IPS DF 6.9 (cell line): Measurements from ENCODE around the gene RGN.

ENCODE experiments used
- DNase-seq: peaks from one replicate; pipeline ENCODE4 v3.0.0-alpha.2; 2013; ENCODE audit warnings: low read depth, low spot score
- H3K27ac ChIP-seq: one replicate; pipeline ENCODE4 v1.5.1; 2013; ENCODE audit warnings: low read length, control low read depth
- H3K27me3 ChIP-seq: 2 replicates; pipeline ENCODE4 v1.6.1; 2013; ENCODE audit warnings: mild to moderate bottlenecking, low read length; ENCODE audit not compliant: control insufficient read depth, insufficient read depth
- H3K36me3 ChIP-seq: 2 replicates; pipeline ENCODE4 v1.6.1; 2013; ENCODE audit warnings: low read length; ENCODE audit not compliant: control insufficient read depth, insufficient read depth
- H3K4me1 ChIP-seq: 2 replicates; pipeline ENCODE4 v1.6.1; 2013; ENCODE audit warnings: low read length; ENCODE audit not compliant: control insufficient read depth, insufficient read depth
- H3K4me3 ChIP-seq: 2 replicates; pipeline ENCODE4 v1.5.1; 2013; ENCODE audit warnings: mild to moderate bottlenecking, low read length
- H3K9me3 ChIP-seq: 2 replicates; pipeline ENCODE4 v1.6.1; 2013; ENCODE audit warnings: low read length, inconsistent platforms; ENCODE audit not compliant: control insufficient read depth, insufficient read depth
- WGBS: extraction: QIAGEN DNeasy Blood & Tissue Kit; methylation state at CpG from one replicate; pipeline ENCODE4 v1.1.7; 2013; ENCODE audit warnings: mixed read lengths, missing lambda C conversion rate; ENCODE audit not compliant: insufficient read length, insufficient coverage; 5-methylcytosine and 5-hydroxymethylcytosine counted together

The RGN gene

GRCh38 chrX:47078129-47079043 is at the start of gene RGN:
TSS of gene RGN (plus strand) at chrX:47078443. CDS start at chrX:47081145, 2,702 bp downstream.
- no CpG with 5 or more reads among the region's 59 CpGs for WGBS
- H3K27ac ChIP-seq, result no peak within 1 kb of the TSS
- H3K36me3 ChIP-seq, result no peaks in the 10 kb centered on the region
- H3K4me1 ChIP-seq, result no peaks in the 10 kb centered on the region
- H3K4me3 ChIP-seq, result peak within 1 kb of the TSS; percentile 32; the same call in 1 of the 2 replicates
- no peak for DNase-seq
- H3K27me3 ChIP-seq, result no peaks in the 10 kb centered on the region
- no peaks in the 10 kb centered on the region for H3K9me3 ChIP-seq

DNA sequence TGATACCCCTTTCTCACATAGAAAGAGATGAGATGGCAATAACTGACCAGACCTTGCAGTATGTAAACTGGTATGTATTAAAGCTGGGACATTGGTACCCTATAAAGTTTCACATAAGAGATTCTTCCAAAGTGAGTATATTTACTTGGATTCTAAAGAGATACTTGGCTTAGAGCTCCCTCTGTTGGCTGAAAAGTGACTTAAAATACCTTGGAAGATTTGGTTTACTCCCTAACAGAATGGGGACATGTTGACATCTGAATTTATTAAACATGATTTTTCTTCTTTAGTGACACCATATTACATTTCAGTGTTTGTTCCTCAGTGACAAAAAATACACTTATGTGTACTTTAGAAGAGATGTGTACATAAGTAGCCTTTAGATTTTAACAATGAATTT is 47.9 kb upstream of the RGN start:
- no peaks in the 10 kb centered on the region for H3K4me1 ChIP-seq
- no peaks in the 10 kb centered on the region for H3K9me3 ChIP-seq
- H3K27me3 ChIP-seq, result no peaks in the 10 kb centered on the region
- no peak overlapping the region for H3K27ac ChIP-seq
- no peaks in the 10 kb centered on the region for H3K36me3 ChIP-seq
- peak; percentile 22 for DNase-seq
- no peak overlapping the region for H3K4me3 ChIP-seq

DNA sequence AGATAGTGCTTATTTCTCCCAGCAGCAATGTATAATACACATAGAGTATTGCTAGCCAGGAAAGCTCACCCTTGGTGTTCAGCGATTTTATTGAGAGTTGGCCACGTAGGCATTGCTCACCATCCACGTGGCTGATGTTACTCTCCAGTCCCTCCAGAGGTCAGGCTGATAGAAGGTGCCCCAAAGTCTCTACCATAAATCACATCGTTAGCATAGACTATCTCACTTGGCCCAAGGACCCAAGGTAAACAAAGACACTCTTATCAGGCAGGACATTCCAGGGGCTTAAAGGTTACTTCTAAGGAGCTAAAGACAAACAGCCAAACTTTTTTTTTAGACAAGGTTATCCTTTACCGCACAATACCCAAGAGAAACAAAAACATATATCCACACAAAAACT is 30.3 kb upstream of the RGN start:
- Histone ChIP-seq H3K36me3 (no peaks in the 10 kb centered on the region), H3K4me3 (no peak overlapping the region), H3K27ac (no peak overlapping the region), H3K27me3 (no peaks in the 10 kb centered on the region), H3K4me1 (no peaks in the 10 kb centered on the region), H3K9me3 (no peaks in the 10 kb centered on the region)
- DNase-seq, result no peak
- WGBS, result no CpG with 5 or more reads among the region's 5 CpGs

GRCh38 chrX:47059142-47059874 is 18.9 kb upstream of the RGN start:
- no peaks in the 10 kb centered on the region for H3K4me1 ChIP-seq
- no peak overlapping the region for H3K4me3 ChIP-seq
- no CpG with 5 or more reads among the region's 1 CpG for WGBS
- no peak overlapping the region for H3K27ac ChIP-seq
- no peaks in the 10 kb centered on the region for H3K27me3 ChIP-seq
- DNase-seq, result no peak
- H3K36me3 ChIP-seq, result peaks cover 3% of the 10 kb centered on the region; the same call in 1 of the 2 replicates
- no peaks in the 10 kb centered on the region for H3K9me3 ChIP-seq

DNA sequence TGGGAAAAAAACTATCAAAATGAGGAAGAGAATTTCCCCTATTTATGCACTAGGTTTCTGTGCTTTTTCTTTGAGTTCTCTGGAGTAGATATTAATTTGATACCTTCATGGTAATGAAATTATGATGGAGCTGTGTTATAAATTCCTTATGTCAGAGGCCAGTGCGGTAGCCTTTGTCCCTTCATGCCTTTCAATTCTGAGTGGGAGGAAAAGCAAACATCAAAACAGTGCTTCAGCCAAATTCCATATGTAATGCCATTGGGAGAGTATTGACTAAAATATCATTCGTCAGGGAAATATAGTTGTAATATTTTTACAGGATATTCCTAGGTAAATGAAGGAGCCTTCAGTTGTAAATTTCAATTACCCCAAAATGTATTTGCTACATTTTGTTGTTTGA is 17.5 kb upstream of the RGN start:
- no peak overlapping the region for H3K27ac ChIP-seq
- H3K36me3 ChIP-seq, result peaks cover 3% of the 10 kb centered on the region; the same call in 1 of the 2 replicates
- no peak for DNase-seq
- no CpG with 5 or more reads among the region's 2 CpGs for WGBS
- H3K27me3 ChIP-seq, result no peaks in the 10 kb centered on the region
- no peak overlapping the region for H3K4me3 ChIP-seq
- no peaks in the 10 kb centered on the region for H3K9me3 ChIP-seq
- H3K4me1 ChIP-seq, result no peaks in the 10 kb centered on the region

DNA sequence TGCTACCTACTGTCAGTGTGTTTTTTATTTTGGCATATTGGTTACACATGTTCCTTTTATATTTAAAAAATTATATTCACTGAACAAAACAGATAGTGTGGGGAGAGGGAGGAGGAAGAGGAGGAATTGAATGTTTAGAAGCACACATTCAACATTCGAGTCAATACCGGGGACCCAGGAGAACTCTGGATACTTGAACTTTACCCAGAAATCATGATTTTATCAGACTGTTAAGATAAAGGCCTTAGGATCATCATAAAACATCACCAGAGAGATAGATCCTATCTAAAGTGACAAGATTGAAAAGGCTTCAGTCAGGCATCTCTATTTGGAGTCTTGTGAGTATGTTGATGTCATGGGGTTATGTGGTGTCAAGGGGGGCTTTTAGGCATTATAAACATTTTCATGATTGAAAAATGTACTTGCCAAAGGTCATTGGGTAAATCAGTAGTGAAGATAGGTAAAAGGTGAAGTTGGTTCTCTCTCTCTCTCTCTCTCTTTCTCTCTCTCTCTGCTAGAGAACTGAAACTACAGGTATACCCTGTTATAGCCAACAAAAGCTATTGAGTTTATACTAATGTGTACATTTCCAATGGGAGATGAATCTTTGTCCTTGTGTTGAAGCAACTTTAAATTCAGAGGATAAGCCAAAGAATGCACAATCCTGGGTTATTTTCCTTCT is 16.9 kb upstream of the RGN start:
- no peaks in the 10 kb centered on the region for H3K27me3 ChIP-seq
- no peaks in the 10 kb centered on the region for H3K4me1 ChIP-seq
- no peaks in the 10 kb centered on the region for H3K9me3 ChIP-seq
- H3K4me3 ChIP-seq, result no peak overlapping the region
- no peak overlapping the region for H3K27ac ChIP-seq
- no peak for DNase-seq
- peaks cover 3% of the 10 kb centered on the region; the same call in 1 of the 2 replicates for H3K36me3 ChIP-seq
- WGBS, result no CpG with 5 or more reads among the region's 2 CpGs

GRCh38 chrX:47063179-47063578 is 15.1 kb upstream of the RGN start:
- H3K36me3 ChIP-seq, result no peaks in the 10 kb centered on the region

GRCh38 chrX:47068214-47068613 is 10.0 kb upstream of the RGN start:
- Histone ChIP-seq H3K4me1 (no peaks in the 10 kb centered on the region), H3K4me3 (no peak overlapping the region), H3K27me3 (no peaks in the 10 kb centered on the region), H3K27ac (no peak overlapping the region), H3K9me3 (no peaks in the 10 kb centered on the region), H3K36me3 (no peaks in the 10 kb centered on the region)
- no CpG with 5 or more reads among the region's 3 CpGs for WGBS
- no peak for DNase-seq

More at GRCh38 chrX:47063179-47063578, 15.1 kb upstream of the RGN start:
- no peaks in the 10 kb centered on the region for H3K27me3 ChIP-seq
- DNase-seq, result no peak
- H3K27ac ChIP-seq, result no peak overlapping the region
- H3K4me1 ChIP-seq, result no peaks in the 10 kb centered on the region
- no peak overlapping the region for H3K4me3 ChIP-seq
- no peaks in the 10 kb centered on the region for H3K9me3 ChIP-seq
- no CpG with 5 or more reads among the region's 2 CpGs for WGBS

- no peak overlapping the region for H3K4me3 ChIP-seq
- H3K4me1 ChIP-seq, result no peaks in the 10 kb centered on the region
- DNase-seq, result no peak
Measured at GRCh38 chrX:47068720-47069119, 9.5 kb upstream of the RGN start.

GRCh38 chrX:47080215-47080914 is 2.1 kb downstream of the RGN start:
- H3K4me3 ChIP-seq, result no peak overlapping the region

More at GRCh38 chrX:47068720-47069119, 9.5 kb upstream of the RGN start:
- H3K9me3 ChIP-seq, result no peaks in the 10 kb centered on the region
- H3K27ac ChIP-seq, result no peak overlapping the region
- no peaks in the 10 kb centered on the region for H3K36me3 ChIP-seq
- no peaks in the 10 kb centered on the region for H3K27me3 ChIP-seq

More at GRCh38 chrX:47080215-47080914, 2.1 kb downstream of the RGN start:
- H3K36me3 ChIP-seq, result no peaks in the 10 kb centered on the region
- no peak for DNase-seq
- no peaks in the 10 kb centered on the region for H3K9me3 ChIP-seq
- H3K27ac ChIP-seq, result no peak overlapping the region
- H3K27me3 ChIP-seq, result no peaks in the 10 kb centered on the region
- WGBS, result no CpG with 5 or more reads among the region's 9 CpGs
- no peaks in the 10 kb centered on the region for H3K4me1 ChIP-seq
